ENCODE data around the gene XRRA1.

DNA sequence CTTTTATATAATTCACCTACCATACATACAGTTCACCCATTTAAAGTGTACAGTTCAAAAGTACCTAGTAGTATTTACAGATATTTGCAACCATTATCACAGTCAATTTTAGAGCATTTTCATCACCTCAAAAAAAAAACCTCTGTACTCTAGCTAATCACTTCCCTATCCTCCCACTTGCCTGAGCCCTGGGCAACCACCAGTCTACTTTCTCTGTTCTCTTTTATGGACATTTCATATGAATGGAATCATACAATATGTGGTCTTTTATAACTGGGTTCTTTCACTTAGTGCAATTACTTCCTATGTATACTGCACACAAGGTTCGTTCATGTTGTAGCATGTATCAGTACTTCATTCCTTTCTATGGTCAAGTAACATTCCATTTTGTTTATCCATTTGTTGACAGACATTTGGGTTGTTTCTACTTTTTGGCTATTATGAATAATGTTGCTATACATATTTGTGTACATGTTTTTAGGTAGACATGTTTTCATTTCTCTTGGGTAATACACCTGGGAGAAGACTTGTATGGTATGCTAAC, 22.0 kb upstream of the XRRA1 start:
- TF ChIP-seq KDM5B (CRISPR knock-in tag; IDR thresholded peaks at IDR 0.05; ENCODE audit: borderline replicate concordance) (no peak), PITX1 (CRISPR knock-in tag; IDR thresholded peaks at IDR 0.05) (no peak), HOXA7 (CRISPR knock-in tag; IDR thresholded peaks at IDR 0.05) (no peak), POLR2A (IDR thresholded peaks at IDR 0.05; ENCODE audit: insufficient read depth in 1 of 2, low read depth in 2 of 2, low read length in 2 of 2) (no peak), EZH2 (conservative IDR thresholded peaks at IDR 0.05; ENCODE audit: low read depth, low read length) (no peak), NFE2L2 (IDR thresholded peaks at IDR 0.05; ENCODE audit: low read length) (no peak), CHD4 (IDR thresholded peaks at IDR 0.05; ENCODE audit: borderline replicate concordance, low read length) (no peak), SETDB1 (CRISPR knock-in tag; IDR thresholded peaks at IDR 0.05; ENCODE audit: borderline replicate concordance) (no peak)
- TF ChIP-seq, protein P1, sequence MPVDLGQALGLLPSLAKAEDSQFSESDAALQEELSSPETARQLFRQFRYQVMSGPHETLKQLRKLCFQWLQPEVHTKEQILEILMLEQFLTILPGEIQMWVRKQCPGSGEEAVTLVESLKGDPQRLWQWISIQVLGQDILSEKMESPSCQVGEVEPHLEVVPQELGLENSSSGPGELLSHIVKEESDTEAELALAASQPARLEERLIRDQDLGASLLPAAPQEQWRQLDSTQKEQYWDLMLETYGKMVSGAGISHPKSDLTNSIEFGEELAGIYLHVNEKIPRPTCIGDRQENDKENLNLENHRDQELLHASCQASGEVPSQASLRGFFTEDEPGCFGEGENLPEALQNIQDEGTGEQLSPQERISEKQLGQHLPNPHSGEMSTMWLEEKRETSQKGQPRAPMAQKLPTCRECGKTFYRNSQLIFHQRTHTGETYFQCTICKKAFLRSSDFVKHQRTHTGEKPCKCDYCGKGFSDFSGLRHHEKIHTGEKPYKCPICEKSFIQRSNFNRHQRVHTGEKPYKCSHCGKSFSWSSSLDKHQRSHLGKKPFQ (CRISPR knock-in tag; IDR thresholded peaks at IDR 0.05; ENCODE audit: insufficient replicate concordance) = no peak
- TF ChIP-seq, protein P2, sequence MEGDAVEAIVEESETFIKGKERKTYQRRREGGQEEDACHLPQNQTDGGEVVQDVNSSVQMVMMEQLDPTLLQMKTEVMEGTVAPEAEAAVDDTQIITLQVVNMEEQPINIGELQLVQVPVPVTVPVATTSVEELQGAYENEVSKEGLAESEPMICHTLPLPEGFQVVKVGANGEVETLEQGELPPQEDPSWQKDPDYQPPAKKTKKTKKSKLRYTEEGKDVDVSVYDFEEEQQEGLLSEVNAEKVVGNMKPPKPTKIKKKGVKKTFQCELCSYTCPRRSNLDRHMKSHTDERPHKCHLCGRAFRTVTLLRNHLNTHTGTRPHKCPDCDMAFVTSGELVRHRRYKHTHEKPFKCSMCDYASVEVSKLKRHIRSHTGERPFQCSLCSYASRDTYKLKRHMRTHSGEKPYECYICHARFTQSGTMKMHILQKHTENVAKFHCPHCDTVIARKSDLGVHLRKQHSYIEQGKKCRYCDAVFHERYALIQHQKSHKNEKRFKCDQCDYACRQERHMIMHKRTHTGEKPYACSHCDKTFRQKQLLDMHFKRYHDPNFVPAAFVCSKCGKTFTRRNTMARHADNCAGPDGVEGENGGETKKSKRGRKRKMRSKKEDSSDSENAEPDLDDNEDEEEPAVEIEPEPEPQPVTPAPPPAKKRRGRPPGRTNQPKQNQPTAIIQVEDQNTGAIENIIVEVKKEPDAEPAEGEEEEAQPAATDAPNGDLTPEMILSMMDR (CRISPR knock-in tag; IDR thresholded peaks at IDR 0.05) = no peak
- TF ChIP-seq, protein P3, sequence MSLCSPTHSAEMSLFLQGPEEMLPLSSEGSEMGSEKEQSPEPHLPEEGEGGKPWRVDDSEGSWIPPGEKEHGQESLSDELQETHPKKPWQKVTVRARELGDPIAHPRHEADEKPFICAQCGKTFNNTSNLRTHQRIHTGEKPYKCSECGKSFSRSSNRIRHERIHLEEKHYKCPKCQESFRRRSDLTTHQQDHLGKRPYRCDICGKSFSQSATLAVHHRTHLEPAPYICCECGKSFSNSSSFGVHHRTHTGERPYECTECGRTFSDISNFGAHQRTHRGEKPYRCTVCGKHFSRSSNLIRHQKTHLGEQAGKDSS (CRISPR knock-in tag; IDR thresholded peaks at IDR 0.05; ENCODE audit: borderline replicate concordance, low read depth) = no peak
- TF ChIP-seq, protein P4, sequence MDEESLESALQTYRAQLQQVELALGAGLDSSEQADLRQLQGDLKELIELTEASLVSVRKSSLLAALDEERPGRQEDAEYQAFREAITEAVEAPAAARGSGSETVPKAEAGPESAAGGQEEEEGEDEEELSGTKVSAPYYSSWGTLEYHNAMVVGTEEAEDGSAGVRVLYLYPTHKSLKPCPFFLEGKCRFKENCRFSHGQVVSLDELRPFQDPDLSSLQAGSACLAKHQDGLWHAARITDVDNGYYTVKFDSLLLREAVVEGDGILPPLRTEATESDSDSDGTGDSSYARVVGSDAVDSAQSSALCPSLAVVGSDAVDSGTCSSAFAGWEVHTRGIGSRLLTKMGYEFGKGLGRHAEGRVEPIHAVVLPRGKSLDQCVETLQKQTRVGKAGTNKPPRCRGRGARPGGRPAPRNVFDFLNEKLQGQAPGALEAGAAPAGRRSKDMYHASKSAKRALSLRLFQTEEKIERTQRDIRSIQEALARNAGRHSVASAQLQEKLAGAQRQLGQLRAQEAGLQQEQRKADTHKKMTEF (CRISPR knock-in tag; IDR thresholded peaks at IDR 0.05) = no peak
